NCI-H2107 (cell line): ENCODE measurements around the gene GPR152.

Source experiments
- DNase-seq: peaks from one replicate; lab custom pipeline; 2025; lab: John Stamatoyannopoulos, UW

The GPR152 gene

DNA sequence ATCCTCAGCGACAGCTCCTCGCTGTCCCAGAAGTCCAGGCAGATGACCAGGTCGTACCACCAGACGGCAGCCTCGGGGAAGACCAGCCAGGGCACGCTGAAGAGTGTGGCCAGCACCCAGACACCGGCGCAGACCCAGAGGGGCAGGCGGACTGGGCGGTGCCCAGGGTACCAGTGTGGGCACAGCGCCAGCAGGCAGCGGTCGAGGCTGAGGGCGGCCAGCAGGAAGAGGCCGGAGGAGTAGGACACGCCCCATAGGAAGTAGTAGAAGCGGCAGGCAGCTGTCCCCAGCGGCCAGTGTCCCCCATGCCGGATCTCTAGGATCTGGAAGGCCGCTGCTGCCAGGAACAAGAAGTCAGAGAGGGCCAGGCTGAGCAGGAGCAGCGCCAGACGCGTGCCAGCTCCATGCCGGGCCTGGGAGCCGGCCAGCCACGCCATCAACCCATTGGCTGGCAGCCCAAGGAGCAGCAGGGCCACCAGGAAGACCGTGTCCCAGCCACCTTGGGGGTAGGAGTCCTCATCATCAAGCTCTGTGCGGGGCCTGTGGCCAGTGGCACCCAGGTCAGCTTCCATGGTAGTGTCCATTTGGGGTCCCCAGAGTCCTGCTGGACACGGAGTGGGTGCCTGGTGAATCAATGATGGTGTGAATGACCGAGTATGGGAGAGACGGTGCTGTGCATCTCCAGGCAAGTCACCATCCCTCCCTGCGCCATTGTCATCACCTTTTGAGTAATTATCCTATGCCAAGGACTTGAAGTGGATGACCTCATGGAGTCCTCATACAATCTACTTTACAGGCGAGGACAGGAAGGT lies at the start of gene GPR152:
Gene GPR152, minus strand, starts transcription at position 589 of the 812 bp plus-strand sequence. Its CDS starts 5 bp downstream, at position 584.
- no peak for DNase-seq

DNA sequence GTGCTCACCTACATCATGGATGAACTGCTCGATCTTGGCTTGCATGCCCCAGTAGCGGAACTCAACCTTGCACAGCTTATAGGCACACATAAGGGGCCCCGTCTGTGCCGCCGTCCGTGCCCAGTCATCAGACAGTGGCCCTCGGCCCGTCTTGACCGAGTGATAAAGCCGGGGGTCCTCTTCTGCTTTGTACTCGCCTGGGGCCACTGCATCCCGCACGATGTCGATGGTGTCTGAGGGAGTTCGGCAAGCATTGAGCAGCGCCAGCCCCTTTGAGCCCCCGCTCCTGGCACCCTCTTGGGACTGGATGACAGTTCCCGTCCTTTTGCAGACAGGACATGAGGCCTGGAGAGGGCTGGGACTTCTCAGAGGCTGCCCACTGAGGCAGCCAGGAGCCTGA lies 49.3 kb upstream of the GPR152 start:
- DNase-seq: no peak

- no peak for DNase-seq
These were observed 48.5 kb upstream of the GPR152 start for GRCh38 chr11:67500831-67501715.

DNA sequence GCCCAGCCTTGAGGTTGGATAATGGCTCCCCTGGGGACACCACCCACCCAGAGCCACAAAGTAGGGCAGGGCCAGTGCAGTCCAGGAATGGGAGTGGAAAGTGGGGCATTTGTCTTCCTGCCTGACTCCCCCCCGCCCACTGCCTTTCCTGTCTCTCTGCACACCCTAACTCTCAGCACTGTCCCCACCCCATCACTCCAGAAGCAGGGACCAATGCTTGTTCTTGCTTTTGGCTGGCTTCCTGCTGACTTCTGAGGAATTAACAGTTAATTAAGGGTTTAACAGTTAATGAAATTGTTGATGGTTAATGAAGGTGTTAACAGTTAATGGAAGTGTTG lies 47.9 kb upstream of the GPR152 start:
- no peak for DNase-seq

- no peak for DNase-seq
These were observed 47.4 kb upstream of the GPR152 start for GRCh38 chr11:67499808-67500483.

- no peak for DNase-seq
These were observed 46.0 kb upstream of the GPR152 start for GRCh38 chr11:67498544-67498972.

DNA sequence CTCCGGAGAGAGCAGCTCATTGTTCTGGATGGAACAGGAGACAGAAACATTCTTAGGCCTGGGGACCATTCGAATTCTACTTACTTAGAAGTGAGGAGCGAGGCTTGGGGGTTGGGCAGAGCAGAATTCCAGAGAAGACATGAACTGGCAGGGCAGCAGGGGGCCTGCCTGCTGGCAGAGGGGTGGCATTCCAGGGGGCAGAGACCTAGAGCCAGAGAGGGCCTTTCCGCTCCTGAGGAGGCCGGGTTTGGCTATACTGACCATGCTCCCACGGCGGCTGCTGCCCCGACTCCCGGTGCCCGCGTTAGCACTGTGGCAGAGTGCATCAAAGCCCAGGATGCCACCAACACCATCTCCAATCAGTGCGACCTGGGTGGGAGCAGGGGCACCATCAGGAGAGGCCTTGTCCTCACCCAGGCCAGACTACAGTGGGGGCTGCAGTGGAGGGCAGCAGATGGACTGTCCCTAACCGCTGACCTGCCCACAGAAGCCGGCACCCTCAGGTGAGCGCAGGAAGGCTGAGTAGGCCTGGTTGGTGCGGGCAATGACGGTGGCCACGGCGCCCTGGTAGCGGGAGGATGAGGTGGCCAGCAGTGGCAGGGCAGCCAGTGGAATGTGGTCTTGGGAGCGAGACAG lies 45.2 kb upstream of the GPR152 start:
- no peak for DNase-seq

GRCh38 chr11:67496113-67496512 lies 43.6 kb upstream of the GPR152 start:
- DNase-seq: no peak

- no peak for DNase-seq
These were observed 42.9 kb upstream of the GPR152 start for GRCh38 chr11:67495234-67496005.

DNA sequence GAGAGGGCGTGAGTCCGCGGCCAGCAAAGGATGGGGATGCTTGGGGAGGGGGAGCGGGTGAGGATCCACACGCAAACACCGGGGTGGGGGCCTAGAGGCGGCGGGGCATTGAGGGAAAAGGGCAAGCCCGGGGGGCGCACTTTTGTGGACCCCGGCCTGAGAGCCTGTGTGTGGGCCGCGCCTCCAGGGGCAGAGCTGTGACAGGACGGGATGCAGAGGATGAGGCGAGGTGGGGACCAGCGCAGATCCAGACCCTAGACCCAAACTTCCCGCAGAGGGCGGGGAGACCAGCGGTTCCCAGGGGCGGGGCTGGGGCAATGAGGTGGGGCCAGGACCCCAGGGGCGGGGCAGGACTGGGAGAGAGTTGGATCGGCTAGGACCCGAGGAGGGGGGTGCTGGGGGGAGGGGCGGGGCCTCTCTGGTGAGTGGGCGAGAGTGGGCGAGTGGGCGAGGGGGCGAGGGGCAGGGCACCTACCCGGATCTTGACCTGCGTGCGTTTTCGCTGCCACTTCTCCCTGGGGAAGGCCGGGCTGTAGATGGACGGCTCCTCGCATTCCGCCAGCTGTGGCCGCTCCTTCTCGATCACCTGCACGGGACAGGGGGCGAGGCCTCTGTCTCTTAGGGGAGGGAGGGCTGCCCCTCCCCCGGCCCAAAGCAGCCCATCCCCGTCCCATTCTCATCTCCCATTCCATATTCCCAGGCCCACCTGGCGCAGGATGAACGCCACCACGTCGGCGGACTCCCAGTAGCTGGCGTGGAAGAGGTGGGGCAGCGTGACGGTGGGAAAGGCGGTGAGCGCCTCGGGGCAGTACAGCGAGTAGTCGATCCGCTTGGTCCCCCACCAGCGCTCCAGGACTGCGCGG lies 42.1 kb upstream of the GPR152 start:
- no peak for DNase-seq

GRCh38 chr11:67493548-67494370 lies 41.2 kb upstream of the GPR152 start:
- DNase-seq: no peak

DNA sequence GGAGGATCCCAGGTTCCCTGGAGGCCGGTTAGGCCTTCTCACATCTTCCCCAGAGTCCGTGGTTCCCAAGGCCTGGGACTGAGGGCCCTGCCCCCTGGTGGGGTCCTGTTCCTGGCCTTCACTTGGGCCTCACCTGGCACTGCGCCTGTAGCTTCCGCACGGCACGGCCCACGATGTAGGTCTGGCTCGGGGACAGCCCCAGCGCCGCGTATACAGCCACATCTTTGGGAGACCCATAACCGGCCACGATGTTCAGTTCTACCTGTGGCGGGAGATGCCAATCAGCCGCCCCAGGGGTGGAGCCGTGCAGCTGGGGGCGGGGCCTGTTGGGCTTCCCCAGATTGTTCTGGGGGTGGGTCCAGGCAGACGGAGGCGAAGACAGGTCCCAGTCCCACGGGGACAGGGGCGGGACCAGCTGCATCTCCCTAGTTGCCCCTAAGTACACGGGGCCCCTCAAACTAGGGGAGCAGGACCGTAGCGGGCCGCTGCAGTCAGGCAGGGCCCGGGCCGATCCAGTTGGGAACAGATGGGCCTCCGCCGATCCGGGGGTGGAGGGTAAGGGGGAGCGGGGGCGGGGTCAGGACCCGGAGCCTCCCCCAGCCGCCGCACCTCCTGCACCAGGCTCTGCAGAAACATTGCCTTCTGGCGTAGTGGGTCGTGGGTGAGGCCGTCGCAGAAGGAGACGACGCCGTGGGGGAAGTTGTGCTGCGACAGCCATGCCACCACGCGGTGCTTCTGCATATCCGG lies 40.4 kb upstream of the GPR152 start:
- DNase-seq: no peak

GRCh38 chr11:67492069-67492727 lies 39.7 kb upstream of the GPR152 start:
- DNase-seq: no peak

- no peak for DNase-seq
These were observed 38.9 kb upstream of the GPR152 start for GRCh38 chr11:67491276-67492068.

- DNase-seq: no peak
These were observed 38.2 kb upstream of the GPR152 start for GRCh38 chr11:67490727-67491065.

GRCh38 chr11:67489885-67490726 lies 37.6 kb upstream of the GPR152 start:
- no peak for DNase-seq
